OCI-LY3 (cell line): Measurements from ENCODE around the gene PEPD.

Experiments used
- H2AFZ ChIP-seq: fragments of 200-600, 300-600 bp; shearing (Covaris generic); 2 replicates; pipeline ENCODE4 v1.6.0; 2014; ENCODE audit warnings: antibody characterized with exemption, low read depth, low read length
- H3K27ac ChIP-seq: fragments of 200-600, 300-600 bp; sonication (generic); 2 replicates; pipeline ENCODE4 v1.5.1; 2014; ENCODE audit warnings: mild to moderate bottlenecking, low read length, moderate library complexity, mixed read lengths
- H3K27me3 ChIP-seq: fragments of 200-600, 300-600 bp; sonication (generic); 2 replicates; pipeline ENCODE4 v1.6.1; 2014; ENCODE audit warnings: low read depth, low read length, mixed read lengths
- H3K36me3 ChIP-seq: fragments of 200-600, 300-600 bp; sonication (generic); replicated peaks from 2 replicates; pipeline ENCODE3; 2014; ENCODE audit warnings: low read depth, low read length, mixed read lengths
- H3K4me1 ChIP-seq: fragments of 300-600, 200-600 bp; sonication (generic); 2 replicates; pipeline ENCODE4 v1.6.1; 2014; ENCODE audit warnings: low read length, mixed read lengths
- H3K4me2 ChIP-seq: fragments of 200-600, 300-600 bp; sonication (generic); 2 replicates; pipeline ENCODE4 v1.6.1; 2014; ENCODE audit warnings: low read length, mixed read lengths
- H3K4me3 ChIP-seq: fragments of 300-600, 200-600 bp; sonication (generic); 2 replicates; pipeline ENCODE4 v1.5.1; 2014; ENCODE audit warnings: antibody characterized with exemption, mild to moderate bottlenecking, low read length, moderate library complexity
- H3K79me2 ChIP-seq: fragments of 300-600, 200-600 bp; shearing (Covaris generic); 2 replicates; pipeline ENCODE4 v1.6.1; 2014; ENCODE audit warnings: mild to moderate bottlenecking, low read length, mixed read lengths
- H3K9ac ChIP-seq: fragments of 300-600, 200-600 bp; shearing (Covaris generic); 2 replicates; pipeline ENCODE4 v1.6.0; 2014; ENCODE audit warnings: mild to moderate bottlenecking, low read length, moderate library complexity
- H3K9me3 ChIP-seq: fragments of 200-600, 300-600 bp; shearing (Covaris generic); 2 replicates; pipeline ENCODE4 v1.6.1; 2014; ENCODE audit warnings: low read length, mixed read lengths; ENCODE audit not compliant: insufficient read depth
- H4K20me1 ChIP-seq: fragments of 200-600, 300-600 bp; sonication (generic); 2 replicates; pipeline ENCODE4 v1.6.1; 2016; ENCODE audit warnings: low read length, mixed read lengths; ENCODE audit not compliant: insufficient read depth
- EZH2phosphoT487 ChIP-seq: fragments of 200-600 bp; shearing (Covaris generic); IDR thresholded peaks from 2 replicates; pipeline ENCODE4 v1.6.1; 2018; ENCODE audit warnings: antibody characterized with exemption, mixed run types, low read depth
- TF ChIP-seq, protein P1 (sequence below): fragments of 200-600, 300-600 bp; sonication (generic); IDR thresholded peaks from 2 replicates; pipeline ENCODE4 v1.5.1; 2014; ENCODE audit warnings: antibody characterized with exemption, low read length, low read depth

The PEPD gene

DNA sequence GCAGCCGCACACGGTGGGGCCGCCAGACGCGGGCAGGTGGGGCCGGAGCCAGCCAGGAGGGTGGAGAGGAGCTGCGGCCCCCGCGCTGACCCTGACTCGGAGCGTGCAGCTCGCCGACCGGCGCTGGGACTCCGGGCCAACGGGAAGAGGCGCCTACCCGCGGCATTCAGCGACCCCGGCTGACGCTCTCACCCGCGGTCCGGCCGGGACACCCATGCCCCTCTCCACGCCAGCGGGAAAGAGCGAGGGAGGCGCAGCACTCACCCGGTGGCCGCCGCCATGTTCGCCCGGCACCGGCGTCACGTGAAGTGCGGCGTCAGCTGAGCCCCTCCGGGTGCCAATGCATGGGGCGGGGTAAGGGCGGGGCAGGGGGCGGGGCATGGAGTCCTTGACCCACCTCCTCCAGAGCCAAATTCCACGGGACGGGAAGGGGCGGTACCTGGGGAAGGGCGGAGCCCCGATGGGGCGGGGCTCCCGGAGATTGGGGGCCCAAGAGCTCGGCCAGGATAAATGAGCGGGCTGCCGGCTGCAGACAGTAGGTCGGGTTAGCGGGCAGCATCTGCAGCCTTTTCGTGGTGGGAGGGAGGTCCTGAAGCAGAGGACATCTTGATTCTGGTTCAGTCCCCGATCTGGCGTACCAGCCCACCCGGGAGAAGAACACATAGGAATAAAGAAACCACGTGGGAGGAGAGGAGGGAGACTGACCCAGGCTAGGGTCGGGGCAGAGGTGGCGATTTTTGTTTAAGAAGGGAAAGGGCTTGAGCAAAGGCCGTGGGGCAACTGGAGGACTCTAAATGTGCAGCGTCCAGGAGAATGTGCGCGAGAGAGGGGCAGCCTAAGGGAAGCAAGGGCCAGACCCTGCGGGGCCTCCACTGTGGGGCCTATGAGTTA is at the start of gene PEPD:
PEPD (minus strand) TSS at position 312 of the 891 bp plus-strand sequence; CDS start at position 281, 31 bp downstream.
- no peaks in the 10 kb centered on the region for H4K20me1 ChIP-seq
- no peaks in the 10 kb centered on the region for H3K27me3 ChIP-seq
- 0 out of 2 replicates have a peak, but pooled peaks cover 6% of the 10 kb centered on the region for H3K79me2 ChIP-seq
- H2AFZ ChIP-seq, result peak within 1 kb of the TSS; percentile 97
- TF ChIP-seq EZH2phosphoT487, result no peak
- TF ChIP-seq, protein P1, sequence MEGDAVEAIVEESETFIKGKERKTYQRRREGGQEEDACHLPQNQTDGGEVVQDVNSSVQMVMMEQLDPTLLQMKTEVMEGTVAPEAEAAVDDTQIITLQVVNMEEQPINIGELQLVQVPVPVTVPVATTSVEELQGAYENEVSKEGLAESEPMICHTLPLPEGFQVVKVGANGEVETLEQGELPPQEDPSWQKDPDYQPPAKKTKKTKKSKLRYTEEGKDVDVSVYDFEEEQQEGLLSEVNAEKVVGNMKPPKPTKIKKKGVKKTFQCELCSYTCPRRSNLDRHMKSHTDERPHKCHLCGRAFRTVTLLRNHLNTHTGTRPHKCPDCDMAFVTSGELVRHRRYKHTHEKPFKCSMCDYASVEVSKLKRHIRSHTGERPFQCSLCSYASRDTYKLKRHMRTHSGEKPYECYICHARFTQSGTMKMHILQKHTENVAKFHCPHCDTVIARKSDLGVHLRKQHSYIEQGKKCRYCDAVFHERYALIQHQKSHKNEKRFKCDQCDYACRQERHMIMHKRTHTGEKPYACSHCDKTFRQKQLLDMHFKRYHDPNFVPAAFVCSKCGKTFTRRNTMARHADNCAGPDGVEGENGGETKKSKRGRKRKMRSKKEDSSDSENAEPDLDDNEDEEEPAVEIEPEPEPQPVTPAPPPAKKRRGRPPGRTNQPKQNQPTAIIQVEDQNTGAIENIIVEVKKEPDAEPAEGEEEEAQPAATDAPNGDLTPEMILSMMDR, result no peak
- H3K27ac ChIP-seq, result no peak within 1 kb of the TSS
- H3K36me3 ChIP-seq, result no peaks in the 10 kb centered on the region
- peak within 1 kb of the TSS; percentile 99 for H3K4me2 ChIP-seq
- H3K9me3 ChIP-seq, result no peaks in the 10 kb centered on the region
- peak within 1 kb of the TSS; percentile 58 for H3K9ac ChIP-seq
- peak within 1 kb of the TSS; percentile 93 for H3K4me3 ChIP-seq
- H3K4me1 ChIP-seq, result peaks cover 13% of the 10 kb centered on the region

DNA sequence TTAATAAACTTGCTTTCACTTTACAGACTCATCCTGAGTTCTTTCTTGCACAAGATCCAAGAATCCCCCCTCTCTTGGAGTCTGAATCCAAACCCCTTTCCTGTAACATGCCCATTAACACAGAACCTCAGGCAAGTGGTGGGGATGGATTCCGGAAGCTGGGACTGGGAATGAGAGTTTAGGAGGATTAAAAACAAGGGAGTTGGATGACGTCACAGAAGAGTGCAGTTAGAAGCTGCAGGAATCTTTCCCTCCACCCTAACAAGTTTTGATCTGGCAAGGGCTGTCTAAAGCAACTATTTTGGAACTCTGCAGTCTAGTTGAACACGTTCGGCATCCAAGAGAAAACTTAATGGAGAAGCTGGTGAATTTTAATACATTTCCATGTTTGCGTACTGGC is 48.2 kb upstream of the PEPD start:
- no peaks in the 10 kb centered on the region for H3K4me1 ChIP-seq
- H3K27me3 ChIP-seq, result peaks cover 20% of the 10 kb centered on the region; the same call in 1 of the 2 replicates
- peaks cover 5% of the 10 kb centered on the region; the same call in 1 of the 2 replicates for H3K9me3 ChIP-seq
- H3K79me2 ChIP-seq, result no peaks in the 10 kb centered on the region
- no peak overlapping the region for H3K4me3 ChIP-seq
- no peak overlapping the region for H3K9ac ChIP-seq
- H4K20me1 ChIP-seq, result no peaks in the 10 kb centered on the region
- H3K36me3 ChIP-seq, result no peaks in the 10 kb centered on the region
- H2AFZ ChIP-seq, result no peak overlapping the region
- no peak overlapping the region for H3K4me2 ChIP-seq
- TF ChIP-seq EZH2phosphoT487, result no peak
- TF ChIP-seq, protein P1, result no peak
- H3K27ac ChIP-seq, result no peak overlapping the region

DNA sequence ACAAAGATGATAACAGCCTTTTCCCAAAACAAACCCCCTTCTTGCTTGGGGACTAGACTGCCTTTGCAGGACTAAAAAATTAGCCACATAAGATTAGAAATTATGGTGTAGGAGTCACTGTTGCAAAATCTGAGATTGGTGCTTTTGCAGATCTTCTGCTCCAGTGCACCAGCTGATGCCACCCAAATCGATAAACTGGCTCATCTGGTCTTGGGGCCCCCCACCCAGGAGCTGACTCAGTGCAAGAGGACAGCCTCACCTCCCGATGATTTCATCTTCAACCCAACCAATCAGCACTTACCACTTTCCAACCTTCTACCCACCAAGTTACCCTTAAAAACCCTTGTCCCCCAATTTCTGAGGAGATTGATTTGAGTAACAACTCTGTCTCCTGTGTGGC is 47.1 kb upstream of the PEPD start:
- no peaks in the 10 kb centered on the region for H3K36me3 ChIP-seq
- no peak overlapping the region for H3K4me3 ChIP-seq
- H3K4me1 ChIP-seq, result no peaks in the 10 kb centered on the region
- no peak overlapping the region for H3K4me2 ChIP-seq
- no peaks in the 10 kb centered on the region for H3K79me2 ChIP-seq
- H3K27ac ChIP-seq, result no peak overlapping the region
- H3K27me3 ChIP-seq, result peaks cover 20% of the 10 kb centered on the region; the same call in 1 of the 2 replicates
- H3K9me3 ChIP-seq, result no peaks in the 10 kb centered on the region
- TF ChIP-seq, protein P1, result no peak
- TF ChIP-seq EZH2phosphoT487, result no peak
- H2AFZ ChIP-seq, result no peak overlapping the region
- H3K9ac ChIP-seq, result no peak overlapping the region
- no peaks in the 10 kb centered on the region for H4K20me1 ChIP-seq

DNA sequence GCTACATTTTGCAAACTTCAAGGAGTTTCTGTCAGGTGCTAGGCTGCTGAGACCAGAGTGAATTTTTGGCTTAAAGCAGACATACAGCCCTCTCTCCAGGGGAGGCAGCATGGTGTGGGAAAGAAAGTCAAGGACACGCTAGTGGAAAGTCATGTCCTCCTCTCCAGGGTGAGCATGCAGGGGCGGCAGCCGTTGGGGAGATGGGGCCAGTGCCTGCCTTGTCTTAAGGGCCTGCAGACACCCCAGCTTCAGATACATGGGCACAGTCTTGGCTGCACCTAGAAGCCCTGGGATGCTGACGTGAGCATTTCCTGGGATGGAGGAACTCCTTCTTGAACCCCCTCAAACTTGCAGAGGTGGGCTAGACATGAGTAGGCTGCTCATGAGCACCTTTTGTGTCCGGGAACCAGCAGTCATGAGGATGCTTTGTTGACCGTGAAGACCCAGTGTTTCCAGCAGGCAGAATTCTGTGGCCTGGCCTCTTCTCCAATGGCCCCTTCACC is 43.3 kb upstream of the PEPD start:
- no peaks in the 10 kb centered on the region for H3K9me3 ChIP-seq
- peaks cover 7% of the 10 kb centered on the region; the same call in 1 of the 2 replicates for H3K27me3 ChIP-seq
- H3K4me2 ChIP-seq, result no peak overlapping the region
- no peak overlapping the region for H2AFZ ChIP-seq
- H4K20me1 ChIP-seq, result no peaks in the 10 kb centered on the region
- TF ChIP-seq, protein P1, result no peak
- TF ChIP-seq EZH2phosphoT487, result no peak
- H3K27ac ChIP-seq, result no peak overlapping the region
- H3K4me1 ChIP-seq, result no peaks in the 10 kb centered on the region
- no peaks in the 10 kb centered on the region for H3K79me2 ChIP-seq
- no peak overlapping the region for H3K4me3 ChIP-seq
- H3K9ac ChIP-seq, result no peak overlapping the region
- no peaks in the 10 kb centered on the region for H3K36me3 ChIP-seq
